ENCODE measurements around the gene UBE2L5.

UBE2L5 gene

DNA sequence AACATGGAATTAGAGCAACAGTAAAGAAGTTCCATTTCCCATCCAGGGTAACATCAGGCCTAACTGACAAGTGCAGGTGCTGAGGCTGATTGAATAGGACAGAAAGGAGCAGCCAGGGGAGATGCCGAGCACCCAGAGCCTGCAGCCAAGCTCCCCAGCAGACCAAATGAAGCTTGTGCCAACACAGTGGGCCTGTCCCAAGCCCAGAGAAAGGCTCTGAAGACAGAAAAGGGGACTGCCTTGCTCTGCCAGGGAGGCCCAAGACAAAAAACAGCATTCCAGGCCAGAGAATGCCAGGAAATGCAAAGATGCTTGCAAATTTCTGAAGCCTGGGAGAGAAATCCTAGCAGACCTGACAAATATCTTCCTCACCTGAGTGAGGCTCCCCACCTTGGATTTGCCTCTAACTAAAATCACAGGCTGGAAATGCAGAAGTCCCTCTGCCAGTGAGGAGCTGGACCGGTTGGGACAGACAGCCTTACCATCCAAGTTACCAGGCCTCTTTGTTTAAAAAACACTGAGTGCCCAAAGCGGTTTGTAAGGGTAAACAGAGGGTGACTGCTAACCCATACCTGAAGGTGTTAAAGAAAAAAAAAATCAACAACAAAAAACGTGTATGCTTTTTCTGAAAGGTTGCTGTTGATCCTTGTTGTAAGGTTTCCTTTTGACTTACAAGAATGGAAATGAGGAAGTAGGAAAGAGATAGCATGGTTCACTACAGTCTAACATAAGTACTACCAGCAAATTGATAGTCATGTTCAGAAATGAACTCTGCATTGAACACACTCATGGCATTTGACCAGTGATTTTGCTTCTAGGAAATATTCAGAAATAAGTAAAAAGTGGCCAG lies 55.3 kb downstream of the UBE2L5 start:
- no peak for DNase-seq

Data from CD4-positive, alpha-beta T cell treated with Interleukin-4 for 1 hour (primary cell).